Stimulated activated CD8-positive, alpha-beta memory T cell treated with anti-CD3 and anti-CD28 coated beads, Interleukin-7, amount 100 ng/mL, for 4 hours (primary cell): Measurements from ENCODE around the gene DGLUCY.
"Not testable (repeated sequence)": the region's sequence is repeated elsewhere in the genome, so short reads cannot be mapped to it uniquely, and the experiment has no call there.

Experiments used
- DNase-seq, 2 donors: peaks; one replicate each; pipeline ENCODE4 v3.0.0-alpha.2; 2020; ENCODE audit warnings: low read depth in 2 of 2

DGLUCY gene

GRCh38 chr14:91108941-91109611 is 4.8 kb upstream of the DGLUCY start:
- no peak for DNase-seq

- DNase-seq, result no peak
These were observed 2.4 kb upstream of the DGLUCY start for GRCh38 chr14:91111443-91111842.

GRCh38 chr14:91112194-91112593 is 1.7 kb upstream of the DGLUCY start:
- no peak for DNase-seq

GRCh38 chr14:91114079-91115065 is 499 bp downstream of the DGLUCY start:
- DNase-seq, result peak; percentile 38 to 52

- no peak for DNase-seq
These were observed 2.3 kb downstream of the DGLUCY start for GRCh38 chr14:91115986-91116770.

- DNase-seq, result peak; percentile 36 to 69
These were observed 3.2 kb downstream of the DGLUCY start for GRCh38 chr14:91116913-91117588.

GRCh38 chr14:91117960-91118359 is 4.1 kb downstream of the DGLUCY start:
- no peak for DNase-seq

- no peak for DNase-seq
These were observed 4.7 kb downstream of the DGLUCY start for GRCh38 chr14:91118511-91119068.

- no peak for DNase-seq
These were observed 5.9 kb downstream of the DGLUCY start for GRCh38 chr14:91119556-91120311.

GRCh38 chr14:91123201-91123600 is 9.3 kb downstream of the DGLUCY start:
- no peak for DNase-seq

- DNase-seq, result not testable (repeated sequence)
These were observed 10.8 kb downstream of the DGLUCY start for GRCh38 chr14:91124406-91125270.

- DNase-seq, result no peak
These were observed 11.4 kb downstream of the DGLUCY start for GRCh38 chr14:91125271-91125660.

GRCh38 chr14:91125801-91126200 is 11.9 kb downstream of the DGLUCY start:
- no peak for DNase-seq

GRCh38 chr14:91126761-91127160 is 12.9 kb downstream of the DGLUCY start:
- DNase-seq, result no peak

- no peak for DNase-seq
These were observed 13.5 kb downstream of the DGLUCY start for GRCh38 chr14:91127401-91127801.

GRCh38 chr14:91127924-91128323 is 14.1 kb downstream of the DGLUCY start:
- DNase-seq, result no peak

- DNase-seq, result no peak
These were observed 14.8 kb downstream of the DGLUCY start for GRCh38 chr14:91128699-91129098.

GRCh38 chr14:91129261-91129660 is 15.4 kb downstream of the DGLUCY start:
- DNase-seq, result no peak

- no peak for DNase-seq
These were observed 21.2 kb downstream of the DGLUCY start for GRCh38 chr14:91135039-91135438.
